NCI-H524 treated with DMSO at 0.1 percent for 48 hours (cell line): ENCODE results near the gene SETBP1.

Experiments
- DNase-seq: peaks from one replicate; lab custom pipeline; 2025; lab: John Stamatoyannopoulos, UW

The SETBP1 gene

GRCh38 chr18:44937960-44938719, 257.5 kb downstream of the SETBP1 start:
- peak; percentile 58 for DNase-seq

GRCh38 chr18:44938720-44939665, 258.3 kb downstream of the SETBP1 start:
- no peak for DNase-seq

- DNase-seq = no peak
Measured at GRCh38 chr18:44941516-44941915, 260.8 kb downstream of the SETBP1 start.

- DNase-seq = no peak
Measured at GRCh38 chr18:44942073-44942472, 261.4 kb downstream of the SETBP1 start.

- no peak for DNase-seq
Measured at GRCh38 chr18:44943311-44943881, 262.7 kb downstream of the SETBP1 start.

- DNase-seq = no peak
Measured at GRCh38 chr18:44944461-44944860, 263.8 kb downstream of the SETBP1 start.

GRCh38 chr18:44945888-44946401, 265.3 kb downstream of the SETBP1 start:
- DNase-seq = no peak

GRCh38 chr18:44946529-44947113, 265.9 kb downstream of the SETBP1 start:
- DNase-seq = no peak

GRCh38 chr18:44949967-44950366, 269.3 kb downstream of the SETBP1 start:
- DNase-seq = no peak

- no peak for DNase-seq
Measured at GRCh38 chr18:44950685-44951195, 270.1 kb downstream of the SETBP1 start.

GRCh38 chr18:44951748-44952147, 271.1 kb downstream of the SETBP1 start:
- no peak for DNase-seq

- DNase-seq = no peak
Measured at GRCh38 chr18:44954257-44954656, 273.6 kb downstream of the SETBP1 start.

GRCh38 chr18:44955825-44956224, 275.1 kb downstream of the SETBP1 start:
- no peak for DNase-seq

- DNase-seq = no peak
Measured at GRCh38 chr18:44957025-44957424, 276.3 kb downstream of the SETBP1 start.

GRCh38 chr18:44957461-44957860, 276.8 kb downstream of the SETBP1 start:
- no peak for DNase-seq

- no peak for DNase-seq
Measured at GRCh38 chr18:44958040-44958439, 277.4 kb downstream of the SETBP1 start.

GRCh38 chr18:44958455-44958854, 277.8 kb downstream of the SETBP1 start:
- no peak for DNase-seq

- DNase-seq = no peak
Measured at GRCh38 chr18:44959013-44959412, 278.3 kb downstream of the SETBP1 start.

- no peak for DNase-seq
Measured at GRCh38 chr18:44960580-44960979, 279.9 kb downstream of the SETBP1 start.

GRCh38 chr18:44961288-44961995, 280.8 kb downstream of the SETBP1 start:
- no peak for DNase-seq

GRCh38 chr18:44967599-44967998, 286.9 kb downstream of the SETBP1 start:
- no peak for DNase-seq
